Upper lobe of left lung (tissue), 4 donors: ENCODE data around the gene CYP2C9.

Source experiments
- EP300 ChIP-seq, 4 donors: sonication (generic); formaldehyde crosslinking; IDR thresholded peaks; one replicate each; pipeline ENCODE4 v1.5.1; 2017; ENCODE audit warnings: antibody characterized with exemption in 4 of 4, control low read depth in 2 of 4
- POLR2AphosphoS5 ChIP-seq, 2 donors: sonication (generic); formaldehyde crosslinking; IDR thresholded peaks; one replicate each; pipeline ENCODE4 v1.5.1; 2017; ENCODE audit warnings: antibody characterized with exemption in 2 of 2

DNA sequence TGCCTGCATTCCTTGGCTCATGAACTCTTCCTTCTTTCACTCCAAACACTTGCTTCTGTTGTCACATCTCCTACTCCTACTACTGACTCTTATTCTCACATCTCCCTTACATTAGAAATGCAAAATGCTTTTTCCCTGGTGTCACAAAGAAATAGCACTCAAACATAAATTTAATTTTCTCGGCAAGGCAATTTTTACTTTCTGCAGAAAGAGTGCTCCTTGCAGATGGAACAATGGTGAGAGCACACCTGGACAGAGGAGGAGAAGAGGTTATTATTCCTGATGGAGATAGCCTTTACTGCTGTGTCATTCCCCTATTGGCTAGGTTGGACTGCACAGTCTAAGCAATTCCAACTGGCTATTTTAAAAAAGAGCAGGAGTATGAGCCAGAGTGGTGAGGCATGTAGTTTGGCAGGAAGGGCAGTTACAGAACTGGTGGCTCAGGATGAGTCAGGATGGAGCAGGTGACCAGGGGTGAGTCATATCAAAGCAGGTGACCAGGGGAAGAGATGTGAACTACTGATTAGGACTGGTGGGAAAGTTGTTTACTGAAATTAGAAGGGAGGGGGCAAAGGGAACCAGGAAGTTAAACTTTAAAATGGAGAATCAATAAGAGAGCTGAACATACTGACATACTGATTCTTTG is 52.9 kb downstream of the CYP2C9 start:
- TF ChIP-seq POLR2AphosphoS5 (IDR thresholded peaks at IDR 0.05) (no peak), EP300 (IDR thresholded peaks at IDR 0.05) (no peak)
